ENCODE data around the gene GPR32. TPM values are rescaled to one million over a fixed set of nuclear protein-coding genes. Genes with fewer than 3 reads are reported as not detected.

GPR32 gene
- total and polyA plus RNA-seq, 2 of the 8 experiments (the other 6 are each of a cell fraction or from before 2014, with no cell fraction given): not detected

DNA sequence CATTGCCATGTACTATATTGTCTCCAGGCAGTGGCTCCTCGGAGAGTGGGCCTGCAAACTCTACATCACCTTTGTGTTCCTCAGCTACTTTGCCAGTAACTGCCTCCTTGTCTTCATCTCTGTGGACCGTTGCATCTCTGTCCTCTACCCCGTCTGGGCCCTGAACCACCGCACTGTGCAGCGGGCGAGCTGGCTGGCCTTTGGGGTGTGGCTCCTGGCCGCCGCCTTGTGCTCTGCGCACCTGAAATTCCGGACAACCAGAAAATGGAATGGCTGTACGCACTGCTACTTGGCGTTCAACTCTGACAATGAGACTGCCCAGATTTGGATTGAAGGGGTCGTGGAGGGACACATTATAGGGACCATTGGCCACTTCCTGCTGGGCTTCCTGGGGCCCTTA is 624 bp downstream of the GPR32 start:
- POLR2A ChIA-PET (ENCODE audit: partially characterized antibody): interaction anchor here (1.6 kb wide), 1 partner anchor 15 kb away, joined by 3 read pairs; no protein-coding TSS in a partner anchor
- FAIRE-seq (no peak), DNase-seq (ENCODE audit: low read depth in 1 of 2, low spot score in 2 of 2) (no peak)
- no peak overlapping the region for H4K91ac ChIP-seq (replicated peaks; ENCODE audit: insufficient read length, low read length)
- no peak overlapping the region for H3K4me2 ChIP-seq (ENCODE audit: insufficient read depth in 1 of 2, low read depth in 2 of 2, low read length in 2 of 2)
- 81% methylated on average over 13 of the region's 13 CpGs; no CpG with 5 or more reads in 1 of the 2 experiments for WGBS, 2 experiments (ENCODE audit: extremely low coverage in 1 of 2, insufficient coverage in 1 of 2, insufficient read length in 1 of 2, insufficient replicate concordance in 2 of 2, low coverage in 1 of 2, low lambda C conversion rate in 2 of 2, missing lambda C conversion rate in 1 of 2)
- H4K8ac ChIP-seq (ENCODE audit: extremely low read depth, insufficient read depth, low read length): no peak overlapping the region
- no peaks in the 10 kb centered on the region for H4K20me1 ChIP-seq (replicated peaks in 1 of 2; ENCODE audit: control insufficient read depth in 1 of 2, insufficient read depth in 2 of 2, low read length in 2 of 2)
- no peak overlapping the region for H3K56ac ChIP-seq (replicated peaks; ENCODE audit: insufficient read length, low read depth, low read length)
- no peak overlapping the region for H2BK120ac ChIP-seq (replicated peaks; ENCODE audit: low read depth, low read length)
- no peaks in the 10 kb centered on the region for H3K36me3 ChIP-seq (ENCODE audit: control insufficient read depth in 2 of 4, insufficient read depth in 4 of 4, low read length in 3 of 4)
- H3K27ac ChIP-seq (ENCODE audit: low read depth, low read length): no peak overlapping the region
- no peaks in the 10 kb centered on the region for H3K4me1 ChIP-seq (replicated peaks in 1 of 4; ENCODE audit: control insufficient read depth in 3 of 4, insufficient read depth in 4 of 4, low read length in 3 of 4)
- H4K5ac ChIP-seq (ENCODE audit: insufficient read length, low read depth, low read length): no peak overlapping the region
- H2BK12ac ChIP-seq (ENCODE audit: low read depth, low read length): no peak overlapping the region
- H3K27me3 ChIP-seq (replicated peaks in 1 of 4; ENCODE audit: control insufficient read depth in 3 of 4, extremely low read depth in 1 of 4, insufficient read depth in 3 of 4, low read length in 3 of 4): peaks cover 0 to 13% (median 3%) of the 10 kb centered on the region in 4 experiments; a peak in 5 of 7 replicates
- H3K9me3 ChIP-seq (ENCODE audit: insufficient read depth in 2 of 2, low read depth in 1 of 2, low read length in 1 of 2): no peaks in the 10 kb centered on the region; a peak in 1 of 4 replicates
- no peak overlapping the region for H2AK5ac ChIP-seq (ENCODE audit: low read depth, low read length)
- CTCF ChIA-PET (ENCODE audit: partially characterized antibody): interaction anchor here (1.0 kb wide), 2 partner anchors 46 to 49 kb away, joined by 3 read pairs; no protein-coding TSS in a partner anchor
- no peak overlapping the region for H3K23ac ChIP-seq (ENCODE audit: insufficient read length)
- no peak overlapping the region for H3K4me3 ChIP-seq (ENCODE audit: extremely low read depth in 1 of 4, insufficient read depth in 2 of 4, low read depth in 3 of 4, low read length in 4 of 4)
- no peaks in the 10 kb centered on the region for H3K23me2 ChIP-seq (ENCODE audit: low read depth, low read length)
- H3K4ac ChIP-seq (replicated peaks; ENCODE audit: insufficient read length, low read depth, low read length): no peak overlapping the region
- H3K18ac ChIP-seq (ENCODE audit: extremely low read depth, low read length): no peak overlapping the region
- H2BK15ac ChIP-seq (ENCODE audit: low read length): 0 out of 2 replicates have a peak overlapping the region, but pooled peaks have one; percentile 9
- no peak overlapping the region for H2BK20ac ChIP-seq (ENCODE audit: low read length)
- H3K14ac ChIP-seq (ENCODE audit: insufficient read length): no peak overlapping the region
- H3K9ac ChIP-seq (replicated peaks in 1 of 4; ENCODE audit: extremely low read depth in 1 of 4, low read depth in 3 of 4, low read length in 3 of 4): no peak overlapping the region
- H2BK5ac ChIP-seq (ENCODE audit: low read depth, low read length): no peak overlapping the region
- no peaks in the 10 kb centered on the region for H3K79me2 ChIP-seq (ENCODE audit: control insufficient read depth in 1 of 2, insufficient read depth in 2 of 2, low read length in 2 of 2)
- H2AFZ ChIP-seq (ENCODE audit: low read length): no peak overlapping the region
- no peaks in the 10 kb centered on the region for H3K79me1 ChIP-seq (ENCODE audit: low read depth, low read length)
- TF ChIP-seq EP300 (IDR thresholded peaks at IDR 0.05; ENCODE audit: borderline replicate concordance in 1 of 2, low read depth in 2 of 2, low read length in 2 of 2) (no peak), FOSL1 (IDR thresholded peaks at IDR 0.05; ENCODE audit: insufficient read depth, low read depth, low read length) (no peak), JUN (IDR thresholded peaks at IDR 0.05; ENCODE audit: low read depth, low read length) (no peak), BCL11A (IDR thresholded peaks at IDR 0.05; ENCODE audit: low read depth in 2 of 2, low read length in 2 of 2) (no peak), CREB1 (IDR thresholded peaks at IDR 0.05) (no peak), EGR1 (IDR thresholded peaks at IDR 0.05; ENCODE audit: borderline replicate concordance, low read depth, low read length) (no peak), SP2 (IDR thresholded peaks at IDR 0.05; ENCODE audit: low read length) (no peak)
